WI38 (cell line): ENCODE measurements around the gene CKS2.
"Not testable (repeated sequence)": the region's sequence is repeated elsewhere in the genome, so short reads cannot be mapped to it uniquely, and the experiment has no call there.

Experiments used
- H3K4me3 ChIP-seq: 2 replicates; pipeline ENCODE4 v1.5.1; 2011; ENCODE audit warnings: low read depth, mild to moderate bottlenecking, control low read depth, low read length
- TF ChIP-seq, protein P1 (sequence below): IDR thresholded peaks from 2 replicates; pipeline ENCODE4 v1.5.1; 2012; ENCODE audit warnings: low read depth, mild to moderate bottlenecking, control low read depth, low read length

The CKS2 gene

GRCh38 chr9:89310475-89311345, at the start of gene CKS2:
CKS2 (plus strand) TSS chr9:89311195; CDS start chr9:89311293, 98 bp downstream.
- peak within 1 kb of the TSS; percentile 89 for H3K4me3 ChIP-seq
- TF ChIP-seq, protein P1, sequence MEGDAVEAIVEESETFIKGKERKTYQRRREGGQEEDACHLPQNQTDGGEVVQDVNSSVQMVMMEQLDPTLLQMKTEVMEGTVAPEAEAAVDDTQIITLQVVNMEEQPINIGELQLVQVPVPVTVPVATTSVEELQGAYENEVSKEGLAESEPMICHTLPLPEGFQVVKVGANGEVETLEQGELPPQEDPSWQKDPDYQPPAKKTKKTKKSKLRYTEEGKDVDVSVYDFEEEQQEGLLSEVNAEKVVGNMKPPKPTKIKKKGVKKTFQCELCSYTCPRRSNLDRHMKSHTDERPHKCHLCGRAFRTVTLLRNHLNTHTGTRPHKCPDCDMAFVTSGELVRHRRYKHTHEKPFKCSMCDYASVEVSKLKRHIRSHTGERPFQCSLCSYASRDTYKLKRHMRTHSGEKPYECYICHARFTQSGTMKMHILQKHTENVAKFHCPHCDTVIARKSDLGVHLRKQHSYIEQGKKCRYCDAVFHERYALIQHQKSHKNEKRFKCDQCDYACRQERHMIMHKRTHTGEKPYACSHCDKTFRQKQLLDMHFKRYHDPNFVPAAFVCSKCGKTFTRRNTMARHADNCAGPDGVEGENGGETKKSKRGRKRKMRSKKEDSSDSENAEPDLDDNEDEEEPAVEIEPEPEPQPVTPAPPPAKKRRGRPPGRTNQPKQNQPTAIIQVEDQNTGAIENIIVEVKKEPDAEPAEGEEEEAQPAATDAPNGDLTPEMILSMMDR: no peak

GRCh38 chr9:89273528-89274279, 37.3 kb upstream of the CKS2 start:
- H3K4me3 ChIP-seq: no peak overlapping the region

GRCh38 chr9:89274838-89275237, 36.2 kb upstream of the CKS2 start:
- TF ChIP-seq, protein P1: no peak
- no peak overlapping the region for H3K4me3 ChIP-seq

More at GRCh38 chr9:89273528-89274279, 37.3 kb upstream of the CKS2 start:
- TF ChIP-seq, protein P1: no peak

GRCh38 chr9:89276040-89276439, 35.0 kb upstream of the CKS2 start:
- H3K4me3 ChIP-seq: not testable (repeated sequence)

- TF ChIP-seq, protein P1: no peak
- H3K4me3 ChIP-seq: no peak overlapping the region
Observed at GRCh38 chr9:89277043-89277442, 34.0 kb upstream of the CKS2 start.

- TF ChIP-seq, protein P1: no peak
- no peak overlapping the region for H3K4me3 ChIP-seq
Observed at GRCh38 chr9:89277454-89277853, 33.5 kb upstream of the CKS2 start.

DNA sequence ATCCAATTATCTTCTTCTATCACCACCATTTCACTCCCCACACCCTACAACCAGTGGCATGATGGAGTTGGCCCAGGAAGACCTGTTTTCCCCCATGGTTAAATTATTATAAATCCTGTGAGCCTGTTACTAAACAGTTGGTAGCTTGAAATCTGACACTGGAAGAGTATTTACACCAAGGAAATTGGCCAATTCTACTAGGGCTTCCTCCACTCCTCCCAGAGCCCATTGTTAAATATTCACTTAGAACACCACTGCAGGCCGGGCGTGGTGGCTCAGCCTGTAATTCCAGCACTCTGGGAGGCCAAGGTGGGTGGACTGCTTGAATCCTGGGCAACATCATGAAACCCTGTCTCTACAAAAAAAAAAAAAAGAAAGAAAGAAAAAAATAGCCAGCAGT, 32.4 kb upstream of the CKS2 start:
- H3K4me3 ChIP-seq: no peak overlapping the region
- TF ChIP-seq, protein P1: no peak
